ENCODE data around the gene ESF1.

The ESF1 gene

GRCh38 chr20:13681248-13682125 is 103.2 kb downstream of the ESF1 start:
- DNase-seq (ENCODE audit: extremely low read depth in 1 of 2, low read depth in 1 of 2): no peak

- no peak for DNase-seq (ENCODE audit: extremely low read depth in 1 of 2, low read depth in 1 of 2)
These were observed 105.8 kb downstream of the ESF1 start for GRCh38 chr20:13678944-13679343.

GRCh38 chr20:13677241-13677640 is 107.5 kb downstream of the ESF1 start:
- no peak for DNase-seq (ENCODE audit: extremely low read depth in 1 of 2, low read depth in 1 of 2)

- no peak for DNase-seq (ENCODE audit: extremely low read depth in 1 of 2, low read depth in 1 of 2)
These were observed 108.0 kb downstream of the ESF1 start for GRCh38 chr20:13676682-13677081.

- DNase-seq (ENCODE audit: extremely low read depth in 1 of 2, low read depth in 1 of 2): no peak
These were observed 112.0 kb downstream of the ESF1 start for GRCh38 chr20:13672690-13673089.

- DNase-seq (ENCODE audit: extremely low read depth in 1 of 2, low read depth in 1 of 2): no peak
These were observed 112.8 kb downstream of the ESF1 start for GRCh38 chr20:13671916-13672378.

- DNase-seq (ENCODE audit: extremely low read depth in 1 of 2, low read depth in 1 of 2): no peak
These were observed 113.2 kb downstream of the ESF1 start for GRCh38 chr20:13671512-13671911.

- DNase-seq (ENCODE audit: extremely low read depth in 1 of 2, low read depth in 1 of 2): no peak
These were observed 114.6 kb downstream of the ESF1 start for GRCh38 chr20:13670160-13670559.

- no peak for DNase-seq (ENCODE audit: extremely low read depth in 1 of 2, low read depth in 1 of 2)
These were observed 118.9 kb downstream of the ESF1 start for GRCh38 chr20:13665709-13666395.
